Hypothalamus (tissue), 51 donors: ENCODE measurements around the gene ABHD16B.

Experiments used
- DNase-seq, 51 donors: peaks; one replicate each; lab custom pipeline; 2025; lab: John Stamatoyannopoulos, UW

ABHD16B gene

DNA sequence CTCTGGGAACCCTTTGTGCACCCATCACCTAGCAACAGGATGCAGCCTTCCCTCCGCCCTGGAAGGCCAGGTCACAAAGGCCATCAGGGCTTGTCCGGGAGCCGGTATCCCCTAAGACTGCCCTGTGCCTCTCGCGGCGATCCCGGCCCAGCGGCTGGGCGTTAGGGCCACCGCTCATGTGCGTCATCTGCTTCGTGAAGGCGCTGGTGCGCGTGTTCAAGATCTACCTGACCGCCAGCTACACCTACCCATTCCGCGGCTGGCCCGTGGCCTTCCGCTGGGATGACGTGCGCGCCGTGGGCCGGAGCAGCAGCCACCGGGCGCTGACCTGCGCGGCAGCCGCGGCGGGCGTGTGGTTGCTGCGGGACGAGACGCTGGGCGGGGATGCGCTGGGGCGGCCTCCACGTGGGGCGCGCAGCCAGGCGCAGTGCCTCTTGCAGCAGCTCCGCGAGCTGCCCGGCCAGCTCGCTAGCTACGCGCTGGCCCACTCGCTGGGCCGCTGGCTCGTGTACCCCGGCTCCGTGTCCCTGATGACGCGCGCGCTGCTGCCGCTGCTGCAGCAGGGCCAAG, at the start of gene ABHD16B:
Gene ABHD16B (plus strand): TSS at position 134 of the 570 bp plus-strand sequence. CDS start 43 bp downstream, at position 177.
- DNase-seq: no peak

DNA sequence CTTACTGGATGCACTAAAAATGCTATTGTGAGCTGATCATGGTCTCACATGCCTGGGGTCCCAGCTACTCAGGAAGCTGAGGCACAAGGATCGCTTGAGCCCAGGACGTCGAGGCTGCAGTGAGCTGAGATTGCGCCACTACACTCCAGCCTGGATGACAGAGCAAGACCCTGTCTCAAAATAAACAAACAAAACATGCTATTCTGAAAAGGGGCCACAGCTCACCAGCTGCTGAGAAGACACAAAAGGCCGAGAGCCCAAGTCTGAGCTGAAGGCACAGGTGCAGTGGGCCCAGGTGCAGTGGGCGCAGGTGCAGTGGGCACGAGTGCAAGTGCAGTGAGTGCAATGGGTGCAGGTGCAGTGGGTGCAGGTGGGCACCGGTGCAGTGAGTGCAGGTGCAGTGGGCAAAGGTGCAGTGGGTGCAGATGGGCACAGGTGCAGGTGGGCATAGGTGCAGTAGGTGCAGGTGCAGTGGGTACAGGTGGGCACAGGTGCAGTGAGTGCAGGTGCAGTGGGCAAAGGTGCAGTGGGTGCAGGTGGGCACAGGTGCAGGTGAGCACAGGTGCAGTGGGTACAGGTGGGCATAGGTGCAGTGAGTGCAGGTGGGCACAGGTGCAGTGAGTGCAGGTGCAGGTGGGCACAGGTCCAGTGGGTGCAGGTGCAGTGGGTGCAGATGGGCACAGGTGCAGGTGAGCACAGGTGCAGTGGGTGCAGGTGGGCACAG, 46.2 kb upstream of the ABHD16B start:
- DNase-seq: no peak

DNA sequence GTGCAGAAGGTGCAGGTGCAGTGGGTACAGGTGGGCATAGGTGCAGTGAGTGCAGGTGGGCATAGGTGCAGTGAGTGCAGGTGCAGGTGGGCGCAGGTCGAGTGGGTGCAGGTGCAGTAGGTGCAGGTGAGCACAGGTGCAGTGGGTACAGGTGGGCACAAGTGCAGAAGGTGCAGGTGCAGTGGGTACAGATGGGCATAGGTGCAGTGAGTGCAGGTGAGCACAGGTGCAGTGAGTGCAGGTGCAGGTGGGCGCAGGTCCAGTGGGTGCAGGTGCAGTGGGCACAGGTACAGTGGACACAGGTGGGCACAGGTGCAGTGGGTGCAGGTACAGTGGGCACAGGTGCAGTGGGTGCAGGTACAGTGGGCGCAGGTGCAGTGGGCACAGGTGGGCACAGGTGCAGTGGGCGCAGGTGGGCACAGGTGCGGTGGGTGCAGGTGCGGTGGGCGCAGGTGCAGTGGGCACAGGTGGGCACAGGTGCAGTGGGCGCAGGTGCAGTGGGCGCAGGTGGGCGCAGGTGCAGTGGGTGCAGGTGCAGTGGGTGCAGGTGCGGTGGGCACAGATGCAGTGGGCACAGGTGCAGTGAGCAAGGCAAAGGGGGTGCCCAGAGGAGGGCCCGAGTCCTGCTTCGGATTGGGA, 45.6 kb upstream of the ABHD16B start:
- no peak for DNase-seq

DNA sequence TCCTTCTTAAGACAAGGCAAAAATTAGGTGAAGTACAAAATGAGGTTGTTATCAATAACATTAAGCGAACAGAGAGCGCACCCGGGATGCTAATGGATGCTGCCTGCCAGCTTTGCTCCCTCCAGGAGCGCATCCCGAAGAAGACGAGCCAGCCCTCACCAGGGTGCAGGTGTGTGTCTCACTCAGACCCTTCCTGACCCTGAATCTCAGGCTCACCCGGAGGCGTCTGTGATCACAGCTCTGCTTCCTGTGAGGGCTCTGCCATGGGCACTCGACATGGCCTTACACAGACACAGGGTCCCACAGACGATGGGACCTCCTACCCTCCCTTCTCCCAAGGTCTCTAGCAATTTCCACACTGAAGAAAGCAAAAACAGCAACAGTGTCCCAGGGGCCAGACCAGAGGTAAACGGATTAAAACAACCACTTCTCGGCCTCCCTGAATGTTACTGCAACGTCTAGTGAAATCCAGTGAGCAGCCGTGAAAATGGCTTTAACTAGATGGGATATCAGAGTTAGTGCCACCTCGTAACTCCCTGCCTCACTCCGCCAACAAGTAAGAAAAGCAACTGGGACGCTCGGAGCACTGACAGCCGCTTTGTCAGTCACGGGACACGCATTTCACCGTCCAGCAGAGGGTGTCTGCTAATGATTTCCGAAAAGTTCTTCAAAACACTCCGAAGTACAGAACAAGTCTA, 41.9 kb upstream of the ABHD16B start:
- no peak for DNase-seq

DNA sequence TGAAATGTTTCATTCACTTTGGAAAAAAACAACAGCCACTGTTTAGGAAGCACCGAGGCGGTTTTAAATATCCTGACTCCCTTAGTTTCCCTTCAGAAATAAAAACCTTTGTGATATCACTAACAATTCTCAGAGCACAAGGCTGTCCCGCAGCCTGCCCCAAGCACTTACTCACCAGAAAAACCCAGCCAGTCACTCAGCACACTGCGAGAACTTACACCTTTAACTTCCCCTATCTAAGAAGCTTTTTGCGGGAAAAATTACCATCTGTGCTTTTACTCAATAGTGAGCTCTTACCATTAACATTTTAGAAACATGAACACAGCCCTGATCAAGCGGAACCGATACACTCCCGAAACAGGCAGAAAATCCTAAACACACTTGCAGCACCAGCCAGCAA, 39.5 kb upstream of the ABHD16B start:
- no peak for DNase-seq

DNA sequence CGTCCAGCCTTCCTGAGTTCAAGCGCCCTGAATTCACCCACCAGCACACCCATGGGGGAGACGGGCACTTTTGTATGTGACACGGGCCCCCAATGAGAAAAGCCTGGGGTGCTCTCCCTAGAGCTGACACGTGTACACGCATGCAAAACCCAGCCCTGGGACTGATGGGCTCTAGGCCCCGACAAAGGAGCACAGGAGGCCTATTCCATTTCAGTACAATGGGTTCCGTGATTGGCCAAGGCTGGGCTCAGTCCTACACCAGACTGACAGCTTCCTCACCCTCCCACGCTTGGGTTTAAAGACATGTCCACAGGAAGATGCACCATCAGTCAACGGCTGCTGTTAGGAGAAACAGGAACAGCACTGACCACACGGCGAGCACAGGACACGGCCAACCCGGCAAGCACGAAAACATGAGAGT, 39.0 kb upstream of the ABHD16B start:
- DNase-seq: peak in 10 of 51 donors; percentile 2 to 37 (median 23)

DNA sequence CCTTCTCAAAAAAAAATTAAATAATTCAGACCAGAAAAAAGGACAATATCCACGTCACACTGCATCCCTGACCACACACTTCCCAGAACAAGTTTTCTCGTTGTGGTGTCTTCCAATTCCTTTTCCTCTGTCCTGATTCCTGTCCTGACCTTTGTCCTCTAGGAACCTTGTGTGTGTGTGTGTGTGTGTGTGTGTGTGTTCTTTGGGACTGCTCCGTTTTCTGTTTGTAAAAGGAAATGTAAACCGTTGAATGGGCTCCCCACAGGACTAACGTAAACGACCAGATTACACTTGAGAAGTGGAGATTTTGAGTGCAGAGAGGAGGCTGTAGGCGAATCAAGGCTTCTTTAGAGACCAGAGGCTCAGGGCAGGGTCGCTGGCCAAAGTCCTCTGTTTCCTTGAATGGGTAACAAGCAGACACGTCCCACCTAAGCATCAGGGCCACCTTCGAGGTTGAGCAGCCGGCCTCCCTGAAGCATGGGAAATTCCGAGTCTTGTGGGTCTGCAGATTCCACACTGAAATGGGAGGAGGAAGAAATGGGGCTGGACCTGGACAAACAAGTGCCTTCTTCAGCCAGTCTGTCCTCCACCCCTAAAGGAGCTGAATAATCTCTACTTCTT, 37.5 kb upstream of the ABHD16B start:
- DNase-seq: no peak

DNA sequence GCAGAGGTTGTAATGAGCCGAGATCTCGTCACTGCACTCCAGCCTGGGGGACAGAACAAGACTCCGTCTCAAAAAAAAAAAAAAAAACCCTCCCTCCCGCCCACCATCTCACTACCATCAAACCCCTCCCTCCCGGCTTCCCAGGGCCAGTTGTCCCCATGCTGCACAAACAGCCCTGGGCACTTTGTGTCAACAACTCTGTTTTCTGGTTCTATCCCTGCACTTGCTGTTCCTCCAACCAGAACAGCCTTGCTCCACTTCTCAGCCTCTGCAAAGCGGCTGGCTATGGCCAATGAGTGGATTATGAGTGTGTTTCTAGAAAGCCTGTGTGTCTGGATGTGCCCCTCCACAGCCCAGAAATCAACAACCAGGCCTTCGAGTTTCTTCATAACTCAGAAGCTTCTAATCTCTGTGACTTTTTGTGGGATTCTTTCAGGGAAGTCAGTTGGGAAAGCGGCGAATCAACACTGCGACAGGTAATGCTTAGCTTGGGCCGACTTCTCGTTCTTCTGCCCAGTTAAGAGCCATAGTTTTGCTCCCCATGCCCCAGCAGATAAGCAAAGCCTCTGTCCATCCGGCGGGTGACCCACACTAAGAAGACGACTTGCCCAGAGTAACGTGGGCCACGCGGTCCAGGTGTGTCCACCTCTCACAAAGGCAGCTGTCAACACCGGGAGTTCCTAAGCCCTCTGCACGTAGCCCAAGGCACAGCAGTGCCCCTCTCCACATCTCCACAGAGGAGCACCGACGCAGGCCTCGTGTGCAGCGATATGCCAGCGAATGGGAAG, 35.8 kb upstream of the ABHD16B start:
- DNase-seq: no peak

DNA sequence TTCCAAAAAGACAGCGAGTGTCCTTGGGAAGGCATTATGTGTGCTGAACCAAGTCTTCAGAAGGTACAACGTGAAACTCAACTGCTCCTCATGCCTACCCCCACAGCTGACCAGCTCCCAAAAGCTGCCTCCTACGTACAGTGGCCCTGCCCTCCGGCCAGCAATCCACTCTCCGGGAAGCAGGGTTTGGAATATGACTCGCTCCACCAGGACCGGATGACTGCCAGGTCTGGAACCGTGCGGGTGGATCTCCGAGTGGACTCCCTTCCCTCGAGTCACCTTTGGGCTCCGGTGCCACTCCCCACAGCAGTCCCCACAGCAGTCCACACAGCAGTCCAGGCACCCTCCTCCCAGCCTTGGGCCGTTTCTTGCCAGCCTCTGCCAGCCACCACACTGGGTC, 34.5 kb upstream of the ABHD16B start:
- no peak for DNase-seq

DNA sequence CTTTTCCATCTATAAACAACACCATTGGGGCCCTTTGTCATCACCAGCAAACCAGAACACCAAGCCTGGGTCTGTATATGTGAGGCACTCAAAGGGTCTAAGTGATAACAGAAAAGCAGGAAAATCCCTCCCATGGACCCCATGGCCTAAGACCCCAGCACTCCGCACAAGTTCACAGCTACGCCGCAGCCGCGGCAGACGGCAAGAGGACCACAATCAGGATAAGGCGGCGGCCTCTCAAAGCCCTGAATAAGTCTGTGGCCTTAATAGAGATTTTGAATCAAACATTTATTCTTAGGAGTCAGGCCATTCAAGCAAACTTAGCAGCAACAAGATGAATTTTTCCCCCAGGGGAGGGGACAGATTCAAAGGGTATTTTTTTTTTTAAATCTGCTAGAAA, 33.2 kb upstream of the ABHD16B start:
- no peak for DNase-seq

DNA sequence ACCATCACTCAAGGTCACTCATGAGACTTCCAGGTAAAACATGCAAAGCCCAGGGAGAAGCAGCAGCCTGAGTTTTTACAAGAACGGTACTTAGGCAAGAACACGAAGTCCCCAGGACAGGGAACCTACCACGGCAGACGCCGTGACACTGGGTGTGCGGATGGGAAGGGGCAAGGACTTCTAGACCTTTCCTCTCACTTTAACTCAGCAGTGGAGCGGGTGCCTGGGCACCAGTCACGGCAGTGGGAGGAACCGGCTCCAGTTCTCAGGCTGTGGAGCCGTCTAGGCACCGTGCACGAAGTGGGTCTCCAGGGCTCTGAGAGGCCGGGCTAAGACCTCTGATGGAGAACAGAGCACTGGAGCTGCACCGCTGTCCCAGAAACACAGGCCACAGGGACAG, 32.8 kb upstream of the ABHD16B start:
- no peak for DNase-seq

DNA sequence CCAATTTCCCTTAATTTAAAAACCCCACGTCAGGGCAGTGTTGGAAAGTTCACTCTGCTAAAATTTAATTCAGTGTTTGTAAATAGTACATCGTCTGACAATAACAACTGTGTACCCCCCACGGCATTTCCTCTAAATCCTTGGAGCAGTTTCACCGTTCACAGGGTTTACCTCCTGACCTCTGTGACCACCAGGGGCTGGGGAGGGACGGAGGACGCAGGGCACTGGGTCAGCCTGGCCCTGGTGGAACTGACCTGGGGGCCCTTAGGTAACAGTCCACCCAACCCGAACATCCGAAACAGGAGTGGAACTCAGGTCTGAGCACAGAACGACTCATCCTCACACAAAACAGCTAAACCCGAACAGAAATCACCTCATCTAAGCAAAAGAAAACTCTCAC, 32.3 kb upstream of the ABHD16B start:
- no peak for DNase-seq

DNA sequence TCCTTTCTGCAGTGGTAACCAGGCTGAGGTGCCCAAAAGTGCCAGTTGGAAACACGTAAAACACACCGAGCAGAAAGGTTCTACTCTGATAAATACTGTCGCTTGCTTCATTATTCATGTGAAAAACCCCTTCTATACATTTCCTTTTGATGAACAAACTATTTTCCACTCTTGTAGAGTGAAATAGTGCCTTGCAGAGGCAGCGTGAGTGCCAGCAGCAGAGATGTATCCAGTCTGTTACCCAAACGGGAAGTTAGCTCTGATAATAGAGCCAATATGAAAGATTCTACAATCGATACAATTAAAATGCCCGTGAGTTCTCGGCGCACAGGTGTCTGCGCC, 31.7 kb upstream of the ABHD16B start:
- peak in 1 of 51 donors; percentile 21 for DNase-seq

DNA sequence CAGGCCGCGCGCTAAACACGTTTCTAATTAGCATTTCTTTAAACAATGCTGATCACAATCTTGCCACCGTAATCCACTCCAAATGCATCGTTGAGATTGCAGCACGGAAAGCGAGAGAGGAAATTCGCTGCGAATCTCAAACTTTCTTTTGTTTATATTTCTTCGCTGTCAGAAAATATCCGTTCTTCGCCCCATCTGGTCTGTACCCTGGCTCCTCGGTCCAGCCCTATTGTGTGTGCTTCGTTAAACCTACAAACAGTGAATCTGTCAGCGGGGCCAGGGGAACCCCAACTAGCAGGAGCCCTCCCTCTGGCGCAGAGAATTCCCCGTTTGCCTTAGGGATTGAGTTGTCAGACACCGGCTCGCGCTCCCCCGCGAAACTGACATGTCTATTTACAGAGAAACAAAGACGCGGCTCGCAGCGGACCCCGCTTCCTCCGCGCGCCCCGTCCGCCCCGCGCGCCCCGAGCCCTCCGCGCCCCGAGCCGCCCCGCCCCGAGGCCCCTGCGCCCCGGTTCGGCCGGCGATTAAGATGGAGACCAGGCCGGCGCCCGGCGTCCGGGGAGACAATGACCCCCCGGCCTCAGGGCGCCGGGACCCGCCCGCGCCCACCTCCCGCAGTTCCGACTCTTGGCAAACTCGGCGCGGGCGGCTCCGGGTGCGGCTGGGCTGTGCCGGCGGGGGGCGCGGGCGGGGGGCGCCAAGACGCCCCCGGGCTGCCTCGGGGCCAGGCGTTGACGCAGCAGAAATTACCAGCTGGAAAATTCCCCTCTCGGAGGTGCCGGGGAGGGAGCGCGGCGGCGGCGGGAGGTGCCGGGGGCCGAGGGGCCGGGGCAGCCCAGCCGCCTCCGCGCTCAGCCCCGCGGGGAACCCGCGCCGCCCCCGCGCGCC, 31.1 kb upstream of the ABHD16B start:
- DNase-seq: peak in 4 of 51 donors; percentile 11 to 17 (median 16)

DNA sequence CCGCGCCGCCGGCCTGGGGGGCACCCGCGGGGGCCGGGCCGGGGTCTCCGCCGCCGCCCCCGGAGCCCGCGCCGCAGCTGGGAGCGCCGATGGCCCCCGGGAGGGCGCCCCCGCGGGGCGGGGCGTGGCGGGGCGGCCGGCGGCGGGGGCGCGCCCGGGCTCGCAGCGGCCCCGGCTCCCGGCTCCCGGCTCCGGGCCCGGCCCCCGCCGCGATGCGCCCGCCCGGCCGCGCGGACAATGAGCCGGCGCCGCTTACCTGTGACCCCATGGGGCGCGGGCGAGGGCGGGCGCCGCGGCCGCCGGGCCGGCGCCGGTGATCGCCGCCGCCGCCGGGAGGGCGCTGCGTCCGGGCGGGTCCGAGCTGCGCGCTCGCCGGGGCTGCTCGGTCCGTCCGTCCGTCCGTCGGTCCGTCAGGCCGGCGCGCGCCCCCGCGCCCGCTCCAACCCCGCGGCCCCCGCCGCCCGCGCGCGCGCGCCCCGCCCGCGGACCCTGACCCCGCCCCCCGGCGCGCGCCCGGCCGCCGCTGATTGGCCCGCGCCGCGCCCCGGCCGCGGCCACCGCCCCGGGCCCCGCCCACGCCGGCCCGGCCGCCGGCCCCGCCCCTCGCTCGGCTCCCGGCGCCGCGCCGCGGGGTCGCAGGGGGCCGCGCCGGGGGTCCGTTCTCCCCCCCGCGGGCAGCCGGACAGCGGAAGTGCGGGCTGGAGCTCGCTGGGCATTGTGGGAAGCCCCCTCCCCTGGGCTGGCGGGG, 30.3 kb upstream of the ABHD16B start, which contains the start of gene ZBTB46:
Gene ZBTB46 (minus strand): TSS at position 424 of the 748 bp plus-strand sequence. CDS start 40,507 bp downstream, outside the sequence.
- peak in 5 of 51 donors; percentile 10 to 61 (median 18) for DNase-seq

DNA sequence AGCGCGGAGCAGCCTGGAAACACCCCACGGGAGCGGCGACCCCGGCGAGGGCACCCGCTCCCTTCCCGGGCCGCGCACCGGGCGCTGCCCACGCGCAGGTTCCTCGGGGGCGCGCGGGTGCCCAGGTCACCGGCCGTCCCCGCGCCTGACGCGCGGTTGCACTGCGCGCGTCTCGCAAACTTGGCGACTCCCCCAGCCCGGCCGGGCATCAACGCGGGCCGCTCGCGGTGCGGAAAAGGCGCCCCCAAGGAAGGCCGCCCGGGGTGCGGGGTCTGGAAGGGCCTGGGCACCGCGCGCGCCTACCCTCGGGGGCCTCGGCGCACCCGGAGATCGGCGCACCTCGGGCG, 29.7 kb upstream of the ABHD16B start:
- no peak for DNase-seq

DNA sequence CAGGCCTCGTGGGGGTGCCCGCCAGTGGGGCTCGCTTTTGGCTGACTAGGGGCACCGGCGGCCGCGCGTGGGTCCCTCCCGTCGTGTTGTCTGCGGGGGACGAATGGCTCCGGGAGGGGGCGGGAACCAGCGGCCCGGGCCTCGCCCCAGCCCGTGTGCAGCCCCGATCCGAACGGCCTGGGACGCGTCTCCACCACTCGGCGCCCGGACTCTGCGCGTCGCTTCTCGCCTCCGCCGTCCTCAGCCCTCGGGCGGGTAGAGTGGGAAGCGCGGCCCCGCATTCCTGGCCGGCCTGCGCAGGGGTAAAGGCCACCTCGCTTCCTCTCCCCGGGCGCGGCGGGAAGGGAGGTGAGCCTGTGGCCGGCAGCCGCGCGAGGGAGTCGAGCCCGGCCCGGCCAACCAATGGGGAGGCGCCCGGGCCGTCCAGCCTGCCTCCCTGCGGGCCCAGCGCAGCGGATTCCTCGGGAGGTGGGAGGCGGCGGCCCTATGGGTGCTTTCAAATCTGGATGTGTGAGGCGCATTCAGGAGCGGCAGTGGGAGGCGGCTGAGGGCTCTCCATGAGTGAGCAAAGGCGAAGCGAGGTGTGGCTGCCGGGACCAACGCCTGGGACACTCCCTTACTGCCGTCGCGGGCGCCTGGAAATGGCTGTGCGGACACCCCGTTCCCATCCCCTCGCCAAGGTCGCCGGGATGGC, 29.2 kb upstream of the ABHD16B start:
- DNase-seq: no peak
